Measurements from ENCODE around the gene COL5A1.

DNA sequence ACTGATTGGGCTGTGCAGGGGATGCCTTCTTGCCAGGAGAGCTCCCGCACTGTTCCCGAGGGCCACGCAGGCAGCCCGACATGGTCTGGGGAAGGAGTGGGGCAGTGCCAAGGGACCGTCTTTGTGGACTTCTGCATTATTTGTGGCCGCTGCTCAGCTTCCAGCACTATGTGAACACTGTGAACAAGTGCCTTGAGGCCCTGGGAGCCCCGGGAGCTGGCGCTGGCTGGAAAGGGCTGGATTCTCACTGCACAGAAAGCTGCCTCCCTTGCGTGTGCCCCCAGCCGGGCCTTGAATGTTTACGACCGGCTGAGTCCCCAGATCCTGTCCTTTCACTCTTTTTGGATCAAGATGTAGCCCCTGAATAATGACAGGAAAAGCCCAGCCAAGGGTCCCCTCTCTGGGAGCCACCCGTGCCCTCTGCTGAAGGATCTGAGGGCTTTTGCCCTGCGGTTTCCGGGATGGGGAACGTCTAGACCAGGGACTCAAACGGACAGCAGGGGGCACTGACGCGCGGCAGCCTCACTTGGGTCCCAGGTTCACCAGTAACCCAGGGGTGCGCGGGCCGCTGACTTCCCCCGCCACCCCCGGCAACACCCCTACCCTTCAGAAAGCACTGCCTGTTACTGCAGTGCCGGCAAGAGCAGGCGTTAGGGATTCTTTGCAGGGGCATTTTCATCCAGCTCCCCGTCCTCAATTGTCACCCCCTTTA is 140.1 kb downstream of the COL5A1 start:
- TF ChIP-seq, protein P1, sequence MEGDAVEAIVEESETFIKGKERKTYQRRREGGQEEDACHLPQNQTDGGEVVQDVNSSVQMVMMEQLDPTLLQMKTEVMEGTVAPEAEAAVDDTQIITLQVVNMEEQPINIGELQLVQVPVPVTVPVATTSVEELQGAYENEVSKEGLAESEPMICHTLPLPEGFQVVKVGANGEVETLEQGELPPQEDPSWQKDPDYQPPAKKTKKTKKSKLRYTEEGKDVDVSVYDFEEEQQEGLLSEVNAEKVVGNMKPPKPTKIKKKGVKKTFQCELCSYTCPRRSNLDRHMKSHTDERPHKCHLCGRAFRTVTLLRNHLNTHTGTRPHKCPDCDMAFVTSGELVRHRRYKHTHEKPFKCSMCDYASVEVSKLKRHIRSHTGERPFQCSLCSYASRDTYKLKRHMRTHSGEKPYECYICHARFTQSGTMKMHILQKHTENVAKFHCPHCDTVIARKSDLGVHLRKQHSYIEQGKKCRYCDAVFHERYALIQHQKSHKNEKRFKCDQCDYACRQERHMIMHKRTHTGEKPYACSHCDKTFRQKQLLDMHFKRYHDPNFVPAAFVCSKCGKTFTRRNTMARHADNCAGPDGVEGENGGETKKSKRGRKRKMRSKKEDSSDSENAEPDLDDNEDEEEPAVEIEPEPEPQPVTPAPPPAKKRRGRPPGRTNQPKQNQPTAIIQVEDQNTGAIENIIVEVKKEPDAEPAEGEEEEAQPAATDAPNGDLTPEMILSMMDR (IDR thresholded peaks at IDR 0.05; ENCODE audit: low read length) = peak; percentile 54
- TF ChIP-seq EZH2 (IDR thresholded peaks at IDR 0.05; ENCODE audit: borderline replicate concordance, low read length) = no peak

All from OCI-LY1 (cell line).